Measurements from ENCODE around the gene TSPOAP1. TPM values are rescaled to one million over a fixed set of nuclear protein-coding genes. Genes with fewer than 3 reads are reported as not detected.

The TSPOAP1 gene
- polyA plus RNA-seq, 1 of the 3 experiments (the other 2 are of a cell fraction) = 0.79 TPM

- H3K4me1 ChIP-seq (ENCODE audit: control insufficient read depth in 1 of 2, insufficient read depth in 2 of 2, low read depth in 1 of 2, low read length in 1 of 2) = peaks cover 0 to 40% of the 10 kb centered on the region in 2 experiments; a peak in 1 of 4 replicates
- no peak overlapping the region for H3K9ac ChIP-seq
- peak; percentile 97 for DNase-seq
- H4K20me1 ChIP-seq (ENCODE audit: insufficient read depth) = no peaks in the 10 kb centered on the region
- POLR2A ChIA-PET = interaction anchor here (1.1 to 5.8 kb wide), 3 partner anchors 10 to 27 kb away, joined by 4 to 57 read pairs (median 5); partner anchors contain the start of gene SUPT4H1
- H3K4me2 ChIP-seq = peak overlapping the region; percentile 65; the same call in 1 of the 2 replicates
- CTCF ChIA-PET = interaction anchor here (0.8 to 3.9 kb wide), 7 partner anchors 7 to 1315 kb away, joined by 3 to 21 read pairs (median 6); partner anchors contain the start of genes RNF43 and SUPT4H1
- TF ChIP-seq USF1 (IDR thresholded peaks at IDR 0.05; ENCODE audit: borderline replicate concordance, low read depth) (no peak), FOSL2 (IDR thresholded peaks at IDR 0.05; ENCODE audit: borderline replicate concordance, low read depth) (no peak), MXI1 (IDR thresholded peaks at IDR 0.05; ENCODE audit: low read depth, low read length) (peak; percentile 55)
- H3K4me3 ChIP-seq (ENCODE audit: low read depth in 2 of 2, low read length in 1 of 2) = peak overlapping the region; percentile 32 to 53; a peak in 3 of 4 replicates
- H3K9me3 ChIP-seq = no peaks in the 10 kb centered on the region
- no peaks in the 10 kb centered on the region for H3K36me3 ChIP-seq (replicated peaks in 1 of 2; ENCODE audit: control insufficient read depth in 1 of 2, insufficient read depth in 2 of 2, low read length in 1 of 2)
- no peaks in the 10 kb centered on the region for H3K9me2 ChIP-seq
- H2AFZ ChIP-seq (ENCODE audit: low read depth) = peak overlapping the region; percentile 51; the same call in 1 of the 2 replicates
- WGBS (ENCODE audit: low lambda C conversion rate) = 41% methylated on average over 26 of the region's 66 CpGs
- peaks cover 21% of the 10 kb centered on the region; the same call in 1 of the 2 replicates for H3K27me3 ChIP-seq (ENCODE audit: insufficient read depth)
- H3K79me2 ChIP-seq (ENCODE audit: insufficient read depth) = no peaks in the 10 kb centered on the region
- H3K27ac ChIP-seq (ENCODE audit: low read depth in 2 of 2, low read length in 1 of 2) = peak overlapping the region in 1 of 2 experiments; percentile 56; a peak in 1 of 4 replicates
- H3F3A ChIP-seq (replicated peaks; ENCODE audit: insufficient read depth) = no peaks in the 10 kb centered on the region
These were observed 3.9 kb downstream of the TSPOAP1 start for GRCh38 chr17:58324409-58325288.

- TF ChIP-seq FOSL2 (IDR thresholded peaks at IDR 0.05; ENCODE audit: borderline replicate concordance, low read depth) (no peak), JUND (IDR thresholded peaks at IDR 0.05) (no peak), MEF2A (IDR thresholded peaks at IDR 0.05; ENCODE audit: borderline replicate concordance, low read depth) (no peak), TAF1 (IDR thresholded peaks at IDR 0.05; ENCODE audit: borderline replicate concordance, low read depth, low read length) (no peak), RFX5 (IDR thresholded peaks at IDR 0.05; ENCODE audit: low read length) (no peak), MXI1 (IDR thresholded peaks at IDR 0.05; ENCODE audit: low read depth, low read length) (no peak), CHD2 (IDR thresholded peaks at IDR 0.05; ENCODE audit: low read length, partially characterized antibody) (no peak), EP300 (IDR thresholded peaks at IDR 0.05; ENCODE audit: borderline replicate concordance in 1 of 2, low read depth in 1 of 2, low read length in 1 of 2) (no peak), PBX3 (IDR thresholded peaks at IDR 0.05) (no peak), NRF1 (IDR thresholded peaks at IDR 0.05; ENCODE audit: low read depth, low read length) (no peak), SIN3A (IDR thresholded peaks at IDR 0.05; ENCODE audit: borderline replicate concordance, low read depth, low read length) (no peak), ELF1 (IDR thresholded peaks at IDR 0.05) (no peak), RAD21 (IDR thresholded peaks at IDR 0.05; ENCODE audit: low read length) (no peak)
- CTCF ChIA-PET = interaction anchor here (0.8 to 3.9 kb wide), 7 partner anchors 19 to 1314 kb away, joined by 3 to 21 read pairs (median 3); partner anchors contain the start of genes RNF43 and SUPT4H1
- 57% methylated on average over 6 of the region's 13 CpGs for WGBS (ENCODE audit: low lambda C conversion rate)
- Histone ChIP-seq H3K27ac (ENCODE audit: low read depth in 2 of 2, low read length in 1 of 2) (peak overlapping the region in 1 of 2 experiments; percentile 56; a peak in 1 of 4 replicates), H3F3A (replicated peaks; ENCODE audit: insufficient read depth) (no peaks in the 10 kb centered on the region), H3K79me2 (ENCODE audit: insufficient read depth) (no peaks in the 10 kb centered on the region), H3K9ac (no peak overlapping the region), H3K9me3 (no peaks in the 10 kb centered on the region), H3K9me2 (no peaks in the 10 kb centered on the region), H3K4me3 (ENCODE audit: low read depth in 2 of 2, low read length in 1 of 2) (peak overlapping the region; percentile 32 to 53; a peak in 3 of 4 replicates), H3K4me1 (ENCODE audit: control insufficient read depth in 1 of 2, insufficient read depth in 2 of 2, low read depth in 1 of 2, low read length in 1 of 2) (peaks cover 0 to 35% of the 10 kb centered on the region in 2 experiments; a peak in 1 of 4 replicates), H3K36me3 (replicated peaks in 1 of 2; ENCODE audit: control insufficient read depth in 1 of 2, insufficient read depth in 2 of 2, low read length in 1 of 2) (no peaks in the 10 kb centered on the region), H3K27me3 (ENCODE audit: insufficient read depth) (peaks cover 21% of the 10 kb centered on the region; the same call in 1 of the 2 replicates), H4K20me1 (ENCODE audit: insufficient read depth) (no peaks in the 10 kb centered on the region), H3K4me2 (peak overlapping the region; percentile 65; the same call in 1 of the 2 replicates), H2AFZ (ENCODE audit: low read depth) (no peak overlapping the region; the same call in 1 of the 2 replicates)
- POLR2A ChIA-PET = interaction anchor here (2.1 to 5.8 kb wide), 2 partner anchors 9 to 27 kb away, joined by 5 to 57 read pairs; partner anchors contain the start of gene SUPT4H1
- no peak for DNase-seq
These were observed 4.6 kb downstream of the TSPOAP1 start for GRCh38 chr17:58324056-58324408.

All from SK-N-SH (cell line).